Measurements from ENCODE around the gene ARSI.

Gene ARSI

GRCh38 chr5:150306775-150307174, 4.1 kb upstream of the ARSI start:
- DNase-seq = no peak

- DNase-seq = no peak
Measured at GRCh38 chr5:150305557-150305956, 2.9 kb upstream of the ARSI start.

GRCh38 chr5:150305095-150305494, 2.4 kb upstream of the ARSI start:
- DNase-seq = no peak

GRCh38 chr5:150304481-150305081, 1.9 kb upstream of the ARSI start:
- DNase-seq = no peak

GRCh38 chr5:150303660-150304386, 1.1 kb upstream of the ARSI start:
- DNase-seq = no peak

- DNase-seq = no peak
Measured at GRCh38 chr5:150303070-150303615, 438 bp upstream of the ARSI start.

- DNase-seq = no peak
Measured at GRCh38 chr5:150301901-150302300, 804 bp downstream of the ARSI start.

GRCh38 chr5:150301170-150301505, 1.6 kb downstream of the ARSI start:
- DNase-seq = no peak

- no peak for DNase-seq
Measured at GRCh38 chr5:150300496-150301169, 2.1 kb downstream of the ARSI start.

GRCh38 chr5:150299571-150300327, 3.0 kb downstream of the ARSI start:
- DNase-seq = no peak

GRCh38 chr5:150298701-150299451, 3.8 kb downstream of the ARSI start:
- no peak for DNase-seq

- DNase-seq = no peak
Measured at GRCh38 chr5:150297934-150298595, 4.6 kb downstream of the ARSI start.

- DNase-seq = no peak
Measured at GRCh38 chr5:150297236-150297890, 5.3 kb downstream of the ARSI start.

- no peak for DNase-seq
Measured at GRCh38 chr5:150296496-150296895, 6.2 kb downstream of the ARSI start.

- DNase-seq = no peak
Measured at GRCh38 chr5:150295741-150296486, 6.8 kb downstream of the ARSI start.

GRCh38 chr5:150295172-150295634, 7.5 kb downstream of the ARSI start:
- DNase-seq = peak; percentile 36

GRCh38 chr5:150294551-150295071, 8.1 kb downstream of the ARSI start:
- DNase-seq = no peak

- DNase-seq = no peak
Measured at GRCh38 chr5:150293091-150293941, 9.4 kb downstream of the ARSI start.
